Omental fat pad (tissue), 4 donors: ENCODE results near the gene PACC1. TPM values are rescaled to one million over a fixed set of nuclear protein-coding genes. Genes with fewer than 3 reads are reported as not detected.
A peak's percentile ranks its signal among the peaks of the same experiment; 100 is the strongest.

Source experiments
- ATAC-seq: fragments of 150-250 bp; one replicate; pipeline ENCODE4 v1.9.1; 2016; ENCODE audit warnings: mild to moderate bottlenecking, moderate library complexity; ENCODE audit not compliant: low FRiP score
- DNase-seq: peaks from one replicate; pipeline ENCODE4 v3.0.0-alpha.2; 2019; ENCODE audit warnings: low spot score
- CTCF ChIP-seq, 3 donors: fragments of 450-650 bp; IDR thresholded peaks; one replicate each; pipeline ENCODE4 v1.5.1; 2016 to 2017; ENCODE audit warnings: antibody characterized with exemption in 3 of 3, mild to moderate bottlenecking in 3 of 3, moderate library complexity in 2 of 3
- total RNA-seq, 4 donors: library from RNA; depleted of rRNA; stranded (reverse); fragments of >200 nt; gene quantifications; one replicate each; pipeline ENCODE4 v1.1.0, GENCODE V29; 2016

Gene PACC1
- total RNA-seq, 4 donors from 2014 or later = 3.4 to 6.2 (median 5.8) TPM

- DNase-seq = no peak
- no peak for ATAC-seq
Measured at GRCh38 chr1:212430955-212431394, 16.3 kb upstream of the PACC1 start.

GRCh38 chr1:212430416-212430815, 15.7 kb upstream of the PACC1 start:
- ATAC-seq (no peak), DNase-seq (no peak)
- TF ChIP-seq CTCF (IDR thresholded peaks at IDR 0.05) = no peak

More at GRCh38 chr1:212430955-212431394, 16.3 kb upstream of the PACC1 start:
- no peak for TF ChIP-seq CTCF (IDR thresholded peaks at IDR 0.05)

- ATAC-seq (no peak), DNase-seq (no peak)
- no peak for TF ChIP-seq CTCF (IDR thresholded peaks at IDR 0.05)
Measured at GRCh38 chr1:212428496-212428895, 13.8 kb upstream of the PACC1 start.

GRCh38 chr1:212423879-212424278, 9.2 kb upstream of the PACC1 start:
- TF ChIP-seq CTCF (IDR thresholded peaks at IDR 0.05) = no peak
- DNase-seq (no peak), ATAC-seq (no peak)

- no peak for DNase-seq
- no peak for ATAC-seq
- TF ChIP-seq CTCF (IDR thresholded peaks at IDR 0.05) = no peak
Measured at GRCh38 chr1:212421165-212421564, 6.5 kb upstream of the PACC1 start.

GRCh38 chr1:212415107-212415841, 588 bp upstream of the PACC1 start:
- DNase-seq = no peak
- ATAC-seq = no peak
- no peak for TF ChIP-seq CTCF (IDR thresholded peaks at IDR 0.05)

- no peak for TF ChIP-seq CTCF (IDR thresholded peaks at IDR 0.05)
- DNase-seq = no peak
- ATAC-seq = peak; percentile 11
Measured at GRCh38 chr1:212413902-212414327, 771 bp downstream of the PACC1 start.
